Colonic mucosa (tissue), 4 donors: Measurements from ENCODE around the gene ZNF780A. TPM values are rescaled to one million over a fixed set of nuclear protein-coding genes. Genes with fewer than 3 reads are reported as not detected.
"Not testable (repeated sequence)": the region's sequence is repeated elsewhere in the genome, so short reads cannot be mapped to it uniquely, and the experiment has no call there.

Experiments used
- DNase-seq: peaks from one replicate; pipeline ENCODE4 v3.0.0-alpha.2; 2020
- H3K27ac ChIP-seq: fragments of 200-600 bp; one replicate; pipeline ENCODE4 v1.8.0; 2021
- H3K27me3 ChIP-seq: fragments of 200-600 bp; one replicate; pipeline ENCODE4 v1.8.0; 2021
- H3K36me3 ChIP-seq: fragments of 200-600 bp; one replicate; pipeline ENCODE4 v1.8.0; 2021
- H3K4me1 ChIP-seq: fragments of 200-600 bp; one replicate; pipeline ENCODE4 v1.8.0; 2021; ENCODE audit warnings: mild to moderate bottlenecking
- H3K4me3 ChIP-seq: fragments of 200-600 bp; one replicate; pipeline ENCODE4 v1.8.0; 2021
- H3K9ac ChIP-seq, 2 donors: one replicate each; pipeline ENCODE4 v1.7.0; 2013; ENCODE audit warnings: control low read depth in 2 of 2, low read depth in 2 of 2, low read length in 2 of 2
- H3K9me3 ChIP-seq: fragments of 200-600 bp; one replicate; pipeline ENCODE4 v1.8.0; 2021
- CTCF ChIP-seq: fragments of 200-600 bp; IDR thresholded peaks from one replicate; pipeline ENCODE4 v1.8.0; 2022; ENCODE audit warnings: antibody characterized with exemption, mild to moderate bottlenecking
- intact Hi-C: fragments of 100-400 bp; cut with DNase I; formaldehyde crosslinking; loops from one replicate; pipeline ENCODE4 v1.14.1; 2022
- total RNA-seq, 2 donors: library from RNA; stranded (reverse); fragmentation: NEBNext Ultra II Directional in 1 of 2; extraction: Animal tissue kit (Norgen Biotek cat#: 25700) in 1 of 2; gene quantifications; one replicate each; pipeline ENCODE4 v1.2.1, GENCODE V29; 2021
- donor health status: healthy.
- donor health status: DM: no; HTN: no; CAD: no.
- donor health status: DM: no; HTN: no; CAD: no.

ZNF780A gene
- total RNA-seq, 2 donors from 2014 or later, result 13.1 to 13.4 TPM

- Histone ChIP-seq H3K9me3 (no peaks in the 10 kb centered on the region), H3K27me3 (no peaks in the 10 kb centered on the region), H3K4me3 (no peak overlapping the region), H3K4me1 (no peaks in the 10 kb centered on the region), H3K36me3 (no peaks in the 10 kb centered on the region), H3K27ac (no peak overlapping the region), H3K9ac (no peak overlapping the region)
- TF ChIP-seq CTCF, result no peak
- intact Hi-C loops, result no loop called here
- DNase-seq, result no peak
Observed at GRCh38 chr19:40116075-40116474, 25.3 kb upstream of the ZNF780A start.

GRCh38 chr19:40114119-40114518 is 23.4 kb upstream of the ZNF780A start:
- H3K36me3 ChIP-seq, H3K9ac ChIP-seq, DNase-seq, H3K4me1 ChIP-seq, intact Hi-C loops, H3K27ac ChIP-seq, H3K4me3 ChIP-seq, H3K27me3 ChIP-seq, H3K9me3 ChIP-seq: not testable (repeated sequence)

- DNase-seq, H3K9me3 ChIP-seq, H3K27me3 ChIP-seq, H3K4me3 ChIP-seq, intact Hi-C loops, H3K27ac ChIP-seq, H3K36me3 ChIP-seq, H3K4me1 ChIP-seq, H3K9ac ChIP-seq: not testable (repeated sequence)
Observed at GRCh38 chr19:40112271-40112670, 21.5 kb upstream of the ZNF780A start.

- Histone ChIP-seq H3K4me1 (no peaks in the 10 kb centered on the region), H3K27ac (no peak overlapping the region), H3K9me3 (no peaks in the 10 kb centered on the region), H3K27me3 (no peaks in the 10 kb centered on the region), H3K9ac (no peak overlapping the region), H3K4me3 (no peak overlapping the region), H3K36me3 (no peaks in the 10 kb centered on the region)
- intact Hi-C loops, result no loop called here
- no peak for TF ChIP-seq CTCF
- DNase-seq, result no peak
Observed at GRCh38 chr19:40110570-40110969, 19.8 kb upstream of the ZNF780A start.

- no peak overlapping the region for H3K9ac ChIP-seq
Observed at GRCh38 chr19:40104754-40105153, 14.0 kb upstream of the ZNF780A start.

GRCh38 chr19:40103600-40103999 is 12.9 kb upstream of the ZNF780A start:
- TF ChIP-seq CTCF, result no peak
- H3K4me1 ChIP-seq, result no peaks in the 10 kb centered on the region
- no peaks in the 10 kb centered on the region for H3K27me3 ChIP-seq
- intact Hi-C loops, result no loop called here
- no peak overlapping the region for H3K27ac ChIP-seq
- no peak overlapping the region for H3K9ac ChIP-seq
- no peaks in the 10 kb centered on the region for H3K9me3 ChIP-seq
- H3K4me3 ChIP-seq, result no peak overlapping the region
- H3K36me3 ChIP-seq, result no peaks in the 10 kb centered on the region
- no peak for DNase-seq

More at GRCh38 chr19:40104754-40105153, 14.0 kb upstream of the ZNF780A start:
- Histone ChIP-seq H3K27ac (no peak overlapping the region), H3K4me1 (no peaks in the 10 kb centered on the region), H3K4me3 (no peak overlapping the region), H3K36me3 (no peaks in the 10 kb centered on the region), H3K9me3 (no peaks in the 10 kb centered on the region), H3K27me3 (no peaks in the 10 kb centered on the region)
- no peak for DNase-seq
- TF ChIP-seq CTCF, result no peak
- intact Hi-C loops, result no loop called here

- Histone ChIP-seq H3K9ac (no peak overlapping the region), H3K27me3 (no peaks in the 10 kb centered on the region), H3K4me1 (no peaks in the 10 kb centered on the region), H3K9me3 (no peaks in the 10 kb centered on the region), H3K4me3 (no peak overlapping the region), H3K27ac (no peak overlapping the region), H3K36me3 (no peaks in the 10 kb centered on the region)
- TF ChIP-seq CTCF, result no peak
- intact Hi-C loops, result no loop called here
- DNase-seq, result no peak
Observed at GRCh38 chr19:40101813-40102212, 11.1 kb upstream of the ZNF780A start.
